ENCODE results near the gene TMEM39B.
A peak's percentile ranks its signal among the peaks of the same experiment; 100 is the strongest.
"Not testable (repeated sequence)": the region's sequence is repeated elsewhere in the genome, so short reads cannot be mapped to it uniquely, and the experiment has no call there.

TMEM39B gene

DNA sequence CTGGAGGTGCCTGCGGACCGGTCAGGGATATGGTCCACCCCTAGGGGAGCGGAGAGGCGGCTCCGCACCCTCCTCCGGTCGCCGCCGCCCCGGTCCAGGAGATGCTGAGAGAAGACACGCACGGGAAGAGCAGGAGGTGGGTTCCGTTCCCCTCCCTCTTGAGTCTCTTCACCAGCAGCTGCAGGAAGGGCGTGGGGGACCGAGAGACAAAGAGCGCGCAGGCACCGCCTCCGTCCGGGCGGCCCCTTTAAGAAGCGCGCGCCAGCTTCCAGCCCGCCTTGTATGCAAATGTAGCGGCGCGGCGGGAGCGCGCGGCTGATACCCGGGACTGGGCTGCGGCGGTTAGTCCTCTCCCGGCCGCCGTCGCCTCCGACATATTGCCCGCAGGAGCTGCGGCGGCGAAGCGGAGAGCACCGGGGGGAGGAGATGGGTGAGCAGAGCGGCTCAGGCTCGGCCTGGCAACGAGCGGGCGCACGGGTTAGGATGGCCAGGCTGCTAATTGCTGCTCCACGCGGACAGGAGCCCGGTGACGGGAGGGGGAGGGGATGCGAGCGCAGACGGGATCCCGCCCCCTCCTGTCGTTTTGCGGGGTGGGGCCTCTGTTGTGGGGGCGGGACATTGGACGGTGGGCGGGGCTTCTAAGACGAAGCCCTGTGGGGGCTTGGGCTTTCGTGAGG is at the start of gene TMEM39B:
TSS of gene TMEM39B (plus strand) at position 318 of the 677 bp plus-strand sequence. CDS start at position 427, 109 bp downstream.
- DNase-seq (ENCODE audit: low read depth): peak; percentile 90

DNA sequence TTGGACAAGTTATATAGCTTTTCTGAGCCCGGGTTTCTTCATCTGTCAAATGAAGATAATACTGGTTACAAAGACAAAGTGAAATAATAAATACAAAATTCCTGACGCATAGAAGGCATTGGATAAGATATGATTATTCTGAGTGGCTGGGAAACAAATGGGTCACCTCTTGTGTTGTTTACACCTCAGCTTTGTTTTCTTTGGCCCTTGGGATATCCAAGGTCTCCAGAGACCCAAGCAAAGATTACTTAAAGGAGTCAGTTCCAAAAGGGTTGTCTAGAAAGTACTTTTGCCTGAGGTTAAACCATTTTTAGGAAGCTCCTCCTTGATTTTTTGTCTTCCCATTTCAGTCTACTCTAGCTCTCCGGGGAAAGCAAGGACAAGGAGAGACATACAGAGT is 49.4 kb upstream of the TMEM39B start:
- no peak for DNase-seq (ENCODE audit: low read depth)

- no peak for DNase-seq (ENCODE audit: low read depth)
These were observed 47.2 kb upstream of the TMEM39B start for GRCh38 chr1:32025515-32025914.

DNA sequence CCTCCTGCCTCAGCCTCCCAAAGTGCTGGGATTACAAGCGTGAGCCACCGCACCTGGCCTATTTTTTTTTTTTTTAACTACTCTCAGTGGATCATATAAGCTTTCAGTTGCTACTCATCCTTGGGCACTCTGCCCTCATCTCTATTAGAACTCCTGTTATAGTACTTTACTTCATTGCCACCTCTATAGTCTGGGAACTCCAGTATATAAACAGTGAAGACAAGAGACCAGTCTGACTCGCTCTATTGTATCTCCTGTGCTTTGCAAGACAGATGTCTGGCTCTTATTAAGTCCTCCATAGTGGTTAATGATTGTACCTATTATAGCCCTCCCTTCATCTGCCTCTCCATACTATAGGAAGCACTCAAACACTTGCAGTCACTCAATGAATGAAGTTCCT is 44.0 kb upstream of the TMEM39B start:
- no peak for DNase-seq (ENCODE audit: low read depth)

DNA sequence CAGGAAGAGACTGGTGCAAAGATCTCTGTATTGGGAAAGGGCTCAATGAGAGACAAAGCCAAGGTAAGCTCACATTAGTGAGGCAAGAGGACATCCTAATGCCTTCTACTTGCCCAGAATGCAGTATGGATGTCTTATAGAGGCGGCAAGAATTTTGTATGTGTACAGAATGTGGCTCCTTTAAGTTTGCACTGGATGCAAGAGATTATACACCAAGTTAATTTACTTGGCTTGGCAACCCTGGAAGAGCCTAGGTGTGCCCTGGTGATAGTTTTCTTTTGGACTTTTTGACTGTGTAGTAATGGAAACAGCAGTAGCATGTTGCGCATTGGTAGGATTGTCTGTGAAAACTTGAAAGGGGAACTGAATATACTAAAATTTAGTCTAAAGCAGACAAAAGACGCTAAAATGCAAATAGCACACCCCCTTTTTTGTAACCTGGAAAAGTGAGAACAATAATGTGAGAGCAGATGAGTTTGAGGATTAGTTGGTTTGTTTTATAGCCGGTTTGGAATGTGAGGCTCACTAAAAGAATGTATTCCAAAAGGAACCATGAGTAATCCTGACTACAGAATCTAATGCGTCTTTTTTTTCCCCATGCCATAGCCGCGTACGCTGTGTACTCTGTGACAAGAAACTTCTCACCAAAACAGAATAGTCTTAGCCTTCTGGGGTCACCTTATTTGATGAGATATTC is 41.0 kb upstream of the TMEM39B start:
- no peak for DNase-seq (ENCODE audit: low read depth)

- DNase-seq (ENCODE audit: low read depth): no peak
These were observed 40.5 kb upstream of the TMEM39B start for GRCh38 chr1:32032275-32032615.

DNA sequence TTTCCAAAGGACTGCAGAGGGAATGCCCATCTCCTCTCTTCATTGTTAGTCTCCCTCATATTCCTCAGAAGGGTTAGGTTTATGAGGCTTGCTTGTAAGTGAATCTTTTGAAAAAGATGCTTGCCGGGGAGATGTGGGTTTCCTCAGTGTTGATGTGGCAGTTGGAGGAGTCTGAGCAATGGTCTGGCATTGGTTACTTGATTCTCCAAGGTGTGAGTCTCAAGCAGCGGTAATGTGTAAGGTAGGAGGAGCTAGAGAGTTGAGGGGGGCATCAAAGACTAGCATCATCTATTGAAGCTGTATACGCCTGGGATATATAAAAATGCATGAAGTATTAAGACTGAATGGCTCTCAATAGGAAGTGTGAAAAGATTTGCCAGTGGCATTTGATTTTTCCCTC is 37.6 kb upstream of the TMEM39B start:
- no peak for DNase-seq (ENCODE audit: low read depth)

DNA sequence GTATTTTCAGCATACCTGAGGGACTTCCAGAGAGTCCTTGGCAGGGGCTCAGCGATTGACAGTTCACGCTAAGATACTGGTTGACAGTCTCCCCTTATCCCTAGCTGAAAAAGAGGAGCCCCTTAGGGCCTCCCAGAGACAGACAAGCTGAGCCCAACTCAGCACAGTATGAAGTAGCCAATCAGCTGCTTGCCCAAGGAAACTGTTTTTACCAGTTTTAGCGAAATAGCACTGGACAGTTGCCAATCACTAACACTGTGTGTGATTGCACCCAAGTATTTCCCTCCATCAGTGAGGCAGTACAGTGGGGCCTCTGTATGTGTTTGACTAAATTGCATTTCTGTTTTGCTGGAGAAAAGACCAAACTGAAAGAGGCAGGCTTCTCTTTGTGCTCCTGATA is 32.0 kb upstream of the TMEM39B start:
- no peak for DNase-seq (ENCODE audit: low read depth)

GRCh38 chr1:32042330-32042729 is 30.4 kb upstream of the TMEM39B start:
- no peak for DNase-seq (ENCODE audit: low read depth)

DNA sequence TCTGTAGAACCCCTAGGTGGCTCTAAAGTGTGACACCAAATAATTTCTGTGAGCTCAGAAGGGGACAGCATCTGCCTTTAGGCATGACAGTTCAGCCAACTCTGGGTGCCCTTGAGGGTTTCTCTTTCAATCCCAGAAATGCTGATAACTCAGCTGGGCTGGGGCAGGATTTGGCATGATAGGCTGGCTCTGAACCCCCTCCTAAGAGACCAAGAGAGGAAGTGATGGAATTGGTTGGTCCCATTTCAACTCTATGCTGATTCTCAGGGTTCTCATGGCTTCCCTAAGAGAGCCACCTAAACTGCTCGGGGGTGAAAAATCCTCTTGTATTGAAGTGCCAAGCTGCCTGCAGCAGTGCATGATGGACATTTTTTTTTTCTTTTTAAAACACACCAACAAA is 28.5 kb upstream of the TMEM39B start:
- no peak for DNase-seq (ENCODE audit: low read depth)

GRCh38 chr1:32045772-32046171 is 27.0 kb upstream of the TMEM39B start:
- DNase-seq (ENCODE audit: low read depth): no peak

DNA sequence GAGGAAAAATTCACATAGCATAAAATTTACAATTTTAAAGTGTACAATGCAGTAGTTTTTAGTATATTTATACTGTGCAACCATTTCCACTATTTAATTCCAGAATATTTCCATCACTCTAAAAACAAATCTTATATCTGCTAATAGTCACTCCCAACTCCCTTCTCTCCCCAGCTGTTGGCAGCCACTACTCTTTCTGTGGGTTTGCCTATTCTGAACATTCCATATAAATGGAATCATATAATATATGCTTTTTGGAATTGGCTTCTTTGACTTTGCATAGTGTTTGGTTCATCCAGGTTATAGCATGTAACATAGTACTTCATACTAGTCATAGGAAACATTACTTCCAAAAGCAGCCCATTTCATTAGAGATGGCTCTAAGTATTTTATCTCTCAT is 25.0 kb upstream of the TMEM39B start:
- no peak for DNase-seq (ENCODE audit: low read depth)

DNA sequence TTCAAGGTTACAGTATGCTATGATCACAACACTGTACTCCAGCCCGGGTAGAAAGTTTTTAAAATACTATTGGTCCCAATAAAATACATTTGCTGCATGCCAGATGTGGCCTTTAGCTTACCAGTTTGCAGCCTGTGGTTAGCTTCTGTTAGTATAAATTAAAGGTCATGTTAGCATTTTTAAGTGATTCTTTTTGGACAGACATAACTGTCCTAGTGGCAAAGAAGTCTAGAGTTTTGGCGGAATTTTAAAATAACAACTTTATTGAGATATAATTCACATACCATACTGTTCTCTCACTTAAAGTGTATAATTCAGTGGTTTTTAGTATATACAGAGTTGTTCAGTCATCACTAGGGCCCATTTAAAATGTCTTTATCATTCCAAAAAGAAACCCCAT is 24.3 kb upstream of the TMEM39B start:
- no peak for DNase-seq (ENCODE audit: low read depth)

DNA sequence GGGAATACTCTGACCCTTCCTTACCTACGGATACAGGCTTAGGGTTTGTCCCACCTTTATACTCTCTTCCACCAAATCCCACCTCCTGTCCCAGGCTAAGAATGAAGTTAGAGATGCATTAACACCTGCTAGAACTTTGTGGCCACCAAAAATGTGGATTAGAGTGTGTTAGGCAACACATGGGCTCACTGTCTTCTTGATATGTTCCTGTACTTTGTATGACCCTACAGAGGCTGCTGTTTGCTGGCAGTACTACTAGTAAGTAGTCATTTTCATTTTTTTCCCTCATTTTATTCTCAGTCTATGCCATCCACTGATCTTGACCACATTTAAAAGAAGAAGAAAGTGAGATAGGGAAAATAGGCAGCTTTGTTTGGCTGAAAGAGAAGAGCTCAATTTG is 21.0 kb upstream of the TMEM39B start:
- DNase-seq (ENCODE audit: low read depth): no peak

GRCh38 chr1:32052887-32053286 is 19.9 kb upstream of the TMEM39B start:
- no peak for DNase-seq (ENCODE audit: low read depth)

DNA sequence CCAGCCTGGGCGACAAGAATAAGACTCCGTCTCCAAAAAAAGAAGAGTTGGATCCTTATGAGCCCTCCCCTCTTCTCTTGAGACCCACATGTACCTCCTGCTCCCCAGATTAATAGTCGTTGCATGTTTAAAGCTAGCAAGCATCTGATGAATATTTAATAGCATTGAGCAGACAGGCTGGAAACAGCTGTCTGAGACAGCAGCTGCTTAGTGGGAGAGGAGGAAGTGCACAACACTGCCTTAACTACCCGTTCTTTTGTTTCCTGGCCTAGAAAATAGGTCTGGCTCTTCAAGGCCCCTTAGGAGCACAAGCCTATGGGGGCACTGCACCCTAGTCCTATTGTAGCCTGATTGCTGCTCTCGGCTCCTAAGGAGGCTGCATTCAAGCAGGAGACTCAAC is 17.3 kb upstream of the TMEM39B start:
- DNase-seq (ENCODE audit: low read depth): no peak

DNA sequence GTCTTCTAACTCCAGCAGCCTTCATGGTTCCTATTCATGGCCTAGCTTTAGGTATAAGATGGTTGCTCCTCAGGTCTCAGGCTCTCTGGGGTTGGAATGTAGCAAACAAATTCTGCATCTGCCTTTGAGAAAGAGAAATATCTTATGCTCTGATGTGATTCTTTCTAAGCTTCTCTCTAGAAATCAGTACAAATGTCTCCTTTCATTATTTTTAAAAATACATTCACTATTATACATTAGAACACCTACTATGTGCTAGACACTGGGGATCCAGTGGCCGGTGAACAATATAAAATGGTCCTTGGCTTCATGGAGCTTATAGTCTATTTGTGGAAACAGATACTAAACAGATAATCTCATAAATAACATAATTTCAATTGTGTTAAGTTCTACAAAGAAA is 16.1 kb upstream of the TMEM39B start:
- no peak for DNase-seq (ENCODE audit: low read depth)

GRCh38 chr1:32060914-32061313 is 11.8 kb upstream of the TMEM39B start:
- DNase-seq (ENCODE audit: low read depth): no peak

DNA sequence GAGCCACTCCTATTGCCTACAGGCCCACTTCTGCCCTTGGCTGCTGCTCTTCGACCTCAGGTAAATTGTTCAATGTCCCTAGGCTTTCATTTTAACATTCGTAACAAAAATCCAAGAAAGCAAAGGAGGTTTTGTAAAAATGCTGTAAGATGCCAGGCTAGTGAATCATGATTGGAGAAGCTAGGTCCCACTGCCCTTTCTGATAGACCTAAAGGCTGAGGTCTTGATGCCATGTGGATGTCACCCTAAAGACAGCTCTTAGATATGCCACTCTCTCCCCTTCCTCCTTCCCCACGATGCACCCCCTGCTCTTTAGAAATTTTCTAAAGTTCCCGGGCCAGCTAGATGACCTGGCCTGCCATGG is 9.9 kb upstream of the TMEM39B start:
- no peak for DNase-seq (ENCODE audit: low read depth)

- DNase-seq (ENCODE audit: low read depth): no peak
These were observed 9.5 kb upstream of the TMEM39B start for GRCh38 chr1:32063261-32063681.

- DNase-seq (ENCODE audit: low read depth): not testable (repeated sequence)
These were observed 6.9 kb upstream of the TMEM39B start for GRCh38 chr1:32065613-32066488.

GRCh38 chr1:32066489-32066873 is 6.3 kb upstream of the TMEM39B start:
- no peak for DNase-seq (ENCODE audit: low read depth)

DNA sequence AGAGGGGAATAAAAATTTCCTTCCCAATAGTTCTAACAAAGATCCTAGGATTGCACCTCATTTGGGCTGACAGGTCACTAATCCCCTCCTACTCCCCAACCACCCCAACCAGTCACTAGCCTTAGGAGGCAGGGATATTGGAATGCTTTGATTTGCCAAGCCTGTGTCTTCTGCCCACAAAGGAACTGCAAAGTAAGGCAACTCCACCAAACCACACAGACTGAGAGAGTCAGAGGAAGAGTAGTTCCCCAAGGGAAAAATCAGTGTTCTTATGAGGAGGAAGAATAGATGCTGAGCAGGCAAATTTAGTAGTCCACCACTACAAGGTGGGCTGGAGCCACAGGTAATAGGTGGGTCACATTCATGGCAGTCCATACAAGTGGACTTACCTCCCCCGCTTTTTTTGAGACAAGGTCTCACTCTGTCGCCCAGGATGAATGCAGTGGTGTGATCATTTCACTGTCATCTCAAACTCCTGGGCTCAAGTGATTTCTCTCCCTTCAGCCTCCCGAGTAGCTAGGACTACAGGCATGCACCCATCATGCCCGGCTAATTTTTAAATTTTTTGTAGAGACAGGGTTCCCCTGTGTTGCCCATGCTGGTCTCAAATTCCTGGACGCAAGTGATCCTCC is 3.7 kb upstream of the TMEM39B start:
- DNase-seq (ENCODE audit: low read depth): no peak
